ENCODE measurements around the gene DOK5.

Gene DOK5

DNA sequence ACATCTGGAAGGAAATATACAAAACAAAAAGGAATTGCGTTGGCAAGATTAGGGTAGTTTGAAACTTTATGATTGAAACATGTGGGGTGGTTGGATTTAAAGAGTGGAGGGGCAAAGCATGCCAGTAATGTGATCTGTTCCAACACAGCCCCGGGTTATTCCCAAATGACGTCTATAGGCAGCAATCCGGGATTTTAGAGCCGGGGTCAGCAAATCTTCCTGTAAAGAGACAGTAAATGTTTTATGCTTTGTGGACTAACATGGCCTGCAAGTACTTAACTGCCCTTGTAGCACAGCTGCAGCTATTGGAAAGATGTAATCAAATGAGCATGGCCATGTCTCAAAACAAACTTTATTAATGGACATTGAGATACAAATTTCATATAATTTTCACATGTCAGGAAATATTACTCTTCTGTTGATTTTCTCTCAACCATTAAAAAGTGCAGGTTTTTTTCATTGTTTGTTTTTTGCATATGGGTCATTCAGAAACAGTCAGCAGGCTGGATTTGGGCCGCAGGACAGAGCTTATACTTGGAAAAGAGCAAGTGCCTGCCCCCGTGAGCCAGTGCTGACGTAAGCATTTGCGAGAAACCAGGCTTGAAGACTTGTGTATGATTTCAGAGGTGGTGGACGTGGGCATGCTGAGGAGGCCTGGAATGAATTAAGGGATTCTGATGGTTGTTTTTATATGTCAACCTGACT is 136.5 kb downstream of the DOK5 start:
- DNase-seq (ENCODE audit: low read depth, low spot score): no peak

DNA sequence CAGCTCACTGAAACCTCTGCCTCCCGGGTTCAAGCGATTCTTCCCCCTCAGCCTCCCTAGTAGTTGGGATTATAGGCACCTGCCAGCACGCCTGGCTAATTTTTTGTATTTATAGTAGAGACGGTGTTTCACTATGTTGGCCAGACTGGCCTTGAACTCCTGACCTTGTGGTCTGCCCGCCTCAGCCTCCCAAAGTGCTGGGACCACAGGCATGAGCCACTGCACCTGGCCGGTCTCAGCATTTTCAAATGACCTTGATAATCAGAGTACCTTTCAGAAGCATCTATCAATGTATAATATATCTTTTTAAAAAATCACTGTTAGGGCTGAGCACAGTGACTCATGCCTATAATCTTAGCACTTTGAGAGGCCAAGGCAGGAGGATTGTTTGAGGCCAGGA is 143.0 kb downstream of the DOK5 start:
- DNase-seq (ENCODE audit: low read depth, low spot score): no peak

DNA sequence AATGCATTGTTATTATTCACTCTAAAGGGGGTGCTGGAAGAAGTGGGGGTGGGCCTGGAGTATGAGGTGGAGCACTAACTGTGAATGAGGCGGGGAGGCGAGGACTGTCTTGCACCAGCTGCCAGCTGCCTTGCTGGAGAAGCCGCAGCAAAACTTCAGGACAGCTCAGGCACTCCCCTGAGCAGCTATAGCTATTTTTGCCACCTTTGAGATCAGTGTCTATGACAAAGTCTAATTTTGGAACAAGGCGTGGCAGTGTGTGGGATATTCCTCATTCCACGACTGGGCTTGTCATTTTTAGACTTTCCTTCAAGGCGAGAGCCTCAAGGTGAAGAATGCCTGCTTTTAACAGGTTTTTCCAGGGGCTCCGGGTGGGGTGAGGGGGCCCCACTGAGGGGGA is 143.8 kb downstream of the DOK5 start:
- no peak for DNase-seq (ENCODE audit: low read depth, low spot score)

DNA sequence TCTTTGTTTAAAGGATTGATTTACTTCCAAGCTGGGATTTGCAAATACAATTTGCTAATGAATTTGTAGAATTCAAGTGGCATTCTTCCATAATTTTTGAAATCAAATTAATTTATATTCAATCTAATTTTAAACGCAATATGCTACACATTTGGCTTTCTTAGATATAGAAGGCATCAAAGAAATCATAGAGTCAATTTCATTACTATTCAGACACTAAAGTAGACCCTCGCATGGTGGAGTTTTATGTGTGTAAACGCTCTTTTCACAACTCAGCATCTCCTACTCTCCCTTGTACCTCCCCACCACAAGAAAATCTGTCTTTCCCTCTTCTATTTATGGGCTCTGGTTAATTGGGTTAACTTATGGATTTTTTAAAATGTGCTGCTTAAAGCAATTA is 144.3 kb downstream of the DOK5 start:
- DNase-seq (ENCODE audit: low read depth, low spot score): no peak

DNA sequence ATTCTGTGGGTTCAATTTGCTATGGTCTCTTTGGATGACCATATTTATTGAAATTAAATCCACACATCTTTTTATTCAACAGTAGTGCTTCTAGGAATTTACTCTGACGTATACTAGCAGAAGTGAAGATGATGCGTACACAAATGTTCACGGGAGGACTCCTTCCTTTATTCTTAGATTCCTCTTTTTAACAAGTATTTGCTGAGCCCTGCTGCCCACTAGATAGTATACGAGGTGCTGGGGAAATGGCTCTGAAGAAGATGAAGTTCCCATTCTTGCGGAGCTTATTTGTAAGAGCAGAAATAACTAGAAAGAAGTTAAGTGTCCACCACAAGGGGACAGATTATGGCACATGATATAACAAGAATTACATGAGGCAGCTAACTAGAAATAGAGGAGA is 145.2 kb downstream of the DOK5 start:
- no peak for DNase-seq (ENCODE audit: low read depth, low spot score)

DNA sequence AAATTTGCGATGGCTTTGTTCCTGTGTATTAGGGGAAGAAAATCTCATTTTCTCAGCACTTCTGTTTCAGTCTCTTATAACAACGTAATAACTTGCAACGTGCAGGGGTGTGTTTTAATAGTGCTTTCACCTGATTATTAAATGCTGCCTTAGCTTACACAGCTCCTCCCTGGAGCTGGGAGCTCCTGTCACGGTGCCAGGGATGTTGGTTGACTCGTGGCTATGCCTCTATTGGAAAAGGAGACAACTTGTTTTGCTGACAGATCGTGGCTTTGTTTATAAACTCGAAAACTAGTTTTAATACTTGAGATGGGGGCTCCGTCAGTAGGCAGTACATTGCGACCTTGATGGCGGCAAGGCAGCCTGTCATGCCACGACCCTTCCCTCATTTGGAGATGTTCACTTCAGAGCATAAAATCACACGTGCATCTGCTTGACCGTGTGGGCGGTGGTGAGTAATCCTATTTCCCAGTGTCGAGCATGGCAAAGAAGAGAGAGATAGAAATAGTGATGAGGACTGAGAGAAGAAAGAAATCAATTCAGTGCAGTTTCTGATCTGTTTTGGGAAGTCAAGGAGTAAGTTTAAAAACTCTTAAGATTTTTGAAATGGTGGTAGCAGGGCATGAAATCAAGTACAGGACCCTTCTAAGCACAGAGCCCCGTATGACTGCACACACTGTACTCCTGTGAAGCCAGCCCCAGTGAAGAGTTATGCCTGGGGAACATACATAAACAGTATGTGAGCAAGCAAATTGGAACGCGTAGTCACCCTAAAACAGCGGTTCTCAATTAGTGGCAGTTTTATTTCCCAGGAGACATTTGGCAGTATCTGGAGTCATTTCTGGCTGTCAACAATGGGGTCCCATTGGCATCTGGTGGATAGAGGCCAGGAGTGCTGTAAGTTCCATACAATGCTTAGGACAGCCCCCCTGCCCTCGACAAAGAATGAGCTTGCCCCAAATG is 147.2 kb downstream of the DOK5 start:
- DNase-seq (ENCODE audit: low read depth, low spot score): no peak

DNA sequence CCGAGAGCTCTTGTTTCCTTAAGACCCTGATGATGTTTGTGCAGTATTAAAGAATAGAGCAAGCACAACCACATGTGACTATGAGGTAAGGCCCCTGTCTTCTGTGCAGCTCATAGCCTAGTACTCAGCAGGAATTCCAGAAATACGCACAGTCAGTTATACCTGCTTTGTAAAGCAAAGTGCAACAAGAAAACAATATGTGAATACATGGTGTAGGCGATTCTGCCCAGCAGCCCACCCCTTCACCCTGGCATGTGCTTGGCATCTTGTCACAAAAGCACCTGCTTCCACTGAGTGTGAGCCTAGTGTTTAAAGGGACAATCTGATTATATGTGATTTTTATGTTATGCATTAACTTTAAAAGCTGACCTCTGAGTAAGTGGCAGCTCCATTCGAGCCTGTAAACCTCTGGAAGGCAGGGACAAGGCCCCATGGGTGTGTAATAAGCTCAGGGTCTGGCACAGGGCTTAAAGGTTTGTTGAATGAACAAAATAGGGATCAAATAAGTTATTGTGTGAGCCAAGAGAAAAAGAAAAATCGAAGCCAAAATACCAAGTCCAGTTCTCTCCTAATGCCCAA is 148.7 kb downstream of the DOK5 start:
- no peak for DNase-seq (ENCODE audit: low read depth, low spot score)

DNA sequence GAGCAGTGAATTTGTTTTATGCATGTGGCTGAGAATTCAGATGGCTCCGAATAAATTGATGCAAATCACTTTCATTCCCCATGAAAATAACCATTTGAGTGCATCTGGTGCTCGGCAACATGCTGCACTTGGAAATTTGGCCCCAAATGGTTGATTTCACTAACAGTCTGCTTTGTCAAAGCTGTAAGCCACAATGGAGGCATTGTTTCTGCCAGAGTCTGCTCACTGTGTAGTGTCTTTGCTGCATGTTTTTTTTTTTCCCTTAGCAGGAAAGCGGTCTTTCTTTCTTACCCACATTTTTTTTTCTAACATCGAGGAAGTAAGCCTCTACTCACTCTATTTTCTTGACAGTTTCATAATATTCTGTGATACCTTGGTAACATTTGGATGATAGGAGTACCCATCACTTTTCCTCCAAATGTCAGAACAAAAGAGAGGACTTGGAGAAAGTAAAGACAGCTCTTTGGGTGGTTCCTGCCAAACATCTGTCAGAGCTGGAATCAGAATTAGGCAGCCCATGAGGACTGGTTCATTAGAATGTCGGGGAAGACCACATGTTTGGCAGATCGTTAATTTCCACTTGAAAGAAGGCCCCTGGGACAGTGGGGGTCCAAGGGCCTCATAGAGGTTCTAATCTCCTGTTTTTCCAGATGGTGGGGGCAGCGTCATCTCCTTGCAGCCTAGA is 149.5 kb downstream of the DOK5 start:
- no peak for DNase-seq (ENCODE audit: low read depth, low spot score)

DNA sequence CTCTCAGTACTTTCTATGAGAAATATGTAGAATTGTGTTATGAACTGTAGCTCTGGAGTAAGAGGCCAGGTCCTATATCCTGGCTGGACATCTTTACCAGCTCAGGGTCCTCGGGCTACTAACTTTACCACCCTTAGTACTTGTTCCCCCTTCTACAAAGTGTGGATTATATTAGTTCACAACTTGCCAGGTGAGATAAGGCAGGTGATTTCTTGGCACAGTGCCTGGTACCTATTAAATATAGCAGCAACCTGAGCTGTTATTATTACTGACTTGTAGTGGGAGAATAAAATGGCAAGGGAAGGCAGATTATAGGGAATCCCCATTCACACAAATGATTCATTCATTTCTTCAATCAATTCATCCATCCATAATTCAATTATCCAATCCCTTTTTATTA is 150.1 kb downstream of the DOK5 start:
- DNase-seq (ENCODE audit: low read depth, low spot score): no peak

DNA sequence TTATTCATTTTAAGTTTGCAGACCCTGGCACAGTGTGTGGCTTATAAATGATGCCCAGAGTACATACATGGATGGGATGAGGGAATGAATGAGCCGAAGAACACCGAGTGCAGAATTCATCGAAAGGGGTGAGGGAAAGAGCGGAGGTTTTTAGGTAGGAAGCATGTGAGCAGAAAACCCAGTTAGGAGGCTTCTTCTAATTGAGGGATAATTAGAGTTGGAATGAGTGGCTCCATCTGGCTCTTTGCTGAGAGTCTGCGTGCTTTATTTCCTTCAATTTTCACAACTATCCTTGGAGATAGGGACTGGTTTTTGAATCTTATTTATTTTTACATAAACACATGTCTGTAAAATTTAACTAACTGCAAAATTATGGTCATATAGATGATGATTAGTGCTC is 150.7 kb downstream of the DOK5 start:
- DNase-seq (ENCODE audit: low read depth, low spot score): no peak

DNA sequence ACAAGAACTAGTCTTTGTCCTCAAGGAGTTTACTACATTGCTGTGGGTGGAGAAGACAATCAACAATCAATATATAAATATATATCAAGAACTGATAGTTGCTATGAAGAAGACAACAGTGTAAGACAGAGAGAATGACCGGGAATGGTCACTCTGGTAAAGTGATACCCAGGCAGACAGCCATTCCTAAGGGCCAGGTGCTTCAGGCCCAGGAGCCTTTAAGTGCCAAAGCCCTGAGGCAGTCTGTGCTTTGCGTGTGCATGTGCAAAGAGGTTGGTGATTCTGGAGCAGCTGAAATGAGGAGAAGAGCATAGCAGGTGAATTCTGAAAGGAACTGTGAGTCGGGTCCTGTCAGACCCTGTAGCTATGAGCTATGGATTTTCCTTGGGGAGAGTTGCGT is 154.2 kb downstream of the DOK5 start:
- no peak for DNase-seq (ENCODE audit: low read depth, low spot score)

DNA sequence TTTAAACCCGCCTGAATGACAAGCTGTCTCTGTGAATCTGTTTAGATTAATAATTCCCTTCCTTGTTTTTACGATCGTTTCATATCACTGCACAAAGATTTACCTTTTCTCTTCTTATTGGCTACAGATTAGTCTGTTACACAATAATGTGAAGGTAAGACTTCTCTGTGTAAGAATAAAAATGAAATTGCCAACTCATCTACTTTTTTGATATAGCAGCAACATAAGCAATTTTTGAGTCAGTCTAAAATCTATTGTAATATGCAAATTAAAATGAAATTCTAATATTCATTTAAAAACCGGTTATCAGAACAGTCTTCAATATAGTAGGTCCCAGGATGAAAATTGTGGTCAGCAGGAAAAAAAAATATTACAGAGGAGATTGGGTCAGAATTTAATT is 155.2 kb downstream of the DOK5 start:
- DNase-seq (ENCODE audit: low read depth, low spot score): no peak

DNA sequence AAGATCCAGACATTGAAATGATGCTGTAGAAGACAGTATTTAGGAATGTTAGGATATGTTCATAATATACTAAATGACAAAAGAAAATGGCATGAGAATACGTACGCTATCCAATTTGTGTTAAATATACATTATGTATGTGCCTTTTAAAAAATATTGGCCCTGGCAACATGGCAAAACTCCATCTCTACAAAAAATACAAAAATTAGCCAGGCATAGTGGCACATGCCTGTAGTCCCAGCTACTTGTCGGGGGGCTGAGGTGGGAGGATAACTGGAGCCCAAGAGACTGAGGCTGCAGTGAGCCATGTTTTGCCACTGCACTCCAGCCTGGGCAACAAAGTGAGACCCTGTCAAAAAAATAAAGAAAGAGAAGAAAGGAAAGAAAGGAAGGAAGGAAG is 155.7 kb downstream of the DOK5 start:
- DNase-seq (ENCODE audit: low read depth, low spot score): no peak

DNA sequence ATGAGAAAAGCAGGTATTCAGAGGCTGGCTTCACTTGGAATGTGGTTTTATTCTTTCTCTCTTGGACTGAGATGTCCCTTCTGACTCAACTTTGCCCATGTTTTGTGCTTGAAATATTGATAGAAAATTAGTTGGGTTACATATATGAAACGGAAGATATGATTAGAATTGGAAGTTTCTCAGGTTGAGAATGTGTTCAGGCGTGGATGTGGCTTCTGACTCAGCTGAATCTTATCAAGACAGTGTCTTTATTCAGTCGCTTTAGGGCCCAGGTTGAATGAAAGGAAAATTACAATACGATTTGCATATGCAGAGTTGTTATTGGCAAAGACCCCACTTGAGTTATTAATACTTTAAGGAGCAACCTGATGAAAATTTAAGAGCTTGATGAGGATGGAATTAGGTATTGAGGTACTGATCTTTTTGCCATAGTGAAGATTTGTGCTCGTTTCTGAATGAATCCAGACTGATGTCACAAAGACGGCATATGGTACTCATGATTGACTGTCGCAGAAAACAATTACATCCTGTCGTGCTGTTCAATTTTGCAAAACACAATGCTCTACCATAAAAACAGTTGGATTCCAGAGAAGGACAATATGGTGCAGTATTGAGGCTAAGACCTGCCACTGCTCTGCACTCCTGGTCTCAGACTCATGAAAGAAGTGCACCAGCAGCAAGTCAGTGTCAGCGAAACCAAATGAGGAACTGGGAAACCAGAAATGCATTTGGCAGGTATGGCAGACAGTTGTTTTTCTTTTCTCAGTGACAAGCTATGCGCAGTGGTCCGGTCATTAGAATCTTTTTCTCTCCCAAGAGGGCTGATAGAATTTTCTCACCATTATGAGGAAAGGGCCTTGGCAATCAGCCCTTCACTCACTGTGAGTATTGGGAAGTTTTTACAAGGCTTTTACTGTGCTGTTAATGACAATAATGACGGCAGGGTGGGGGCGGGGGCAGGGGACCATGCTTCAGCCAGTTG is 158.3 kb downstream of the DOK5 start:
- DNase-seq (ENCODE audit: low read depth, low spot score): no peak

DNA sequence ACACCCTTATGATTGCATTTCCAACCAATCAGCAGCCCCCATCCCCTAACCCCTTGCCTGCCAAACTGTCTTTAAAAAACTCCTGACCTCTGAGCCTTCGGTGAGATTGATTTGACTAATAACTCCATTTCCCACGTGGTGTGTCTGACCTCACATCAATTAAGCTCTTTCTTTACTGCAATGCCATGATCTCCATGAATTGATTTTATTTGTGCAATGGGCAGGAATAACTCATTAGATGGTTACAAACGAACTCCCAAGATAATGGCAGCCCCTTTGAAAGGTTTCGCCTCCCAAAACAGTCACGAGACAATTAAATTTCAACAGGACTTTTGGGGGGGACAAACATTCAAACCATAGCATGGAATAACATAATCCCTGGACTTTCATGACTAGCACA is 161.2 kb downstream of the DOK5 start:
- no peak for DNase-seq (ENCODE audit: low read depth, low spot score)

DNA sequence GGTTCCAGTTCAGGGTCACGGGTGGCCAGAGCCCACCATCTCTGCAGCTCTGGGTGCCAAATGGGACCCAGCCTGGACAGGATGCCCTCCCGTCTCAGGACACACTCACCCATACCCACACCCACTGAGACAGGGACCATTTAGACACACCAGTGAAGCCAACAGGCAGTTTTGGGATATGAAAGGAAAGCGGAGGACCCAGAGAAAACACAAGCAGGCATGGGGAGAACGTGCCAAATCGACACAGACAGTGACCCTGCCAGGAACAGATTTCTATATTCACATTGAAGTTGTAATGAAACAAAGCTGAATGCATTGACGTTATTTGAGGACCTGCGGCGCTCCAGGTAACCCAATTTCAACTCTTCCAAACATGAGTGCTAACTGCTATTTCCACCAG is 164.5 kb downstream of the DOK5 start:
- DNase-seq (ENCODE audit: low read depth, low spot score): no peak

DNA sequence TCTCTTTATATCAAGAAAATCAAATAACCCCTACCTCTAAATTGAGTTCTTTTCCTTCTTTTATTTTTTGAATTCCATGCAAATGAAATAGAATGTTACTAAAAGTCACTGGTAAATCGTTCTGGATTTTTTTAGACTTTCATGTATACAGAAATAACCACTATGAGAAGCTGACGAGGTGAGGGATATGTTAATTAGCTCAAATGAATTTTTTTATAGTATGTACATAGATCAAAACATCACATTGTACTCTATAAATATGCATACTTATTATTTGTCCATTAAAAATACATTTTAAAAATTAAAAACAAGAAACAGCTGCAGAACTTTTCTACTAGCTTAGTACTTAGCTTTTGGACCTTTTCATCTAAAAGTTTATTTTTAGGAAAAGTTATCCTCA is 165.4 kb downstream of the DOK5 start:
- no peak for DNase-seq (ENCODE audit: low read depth, low spot score)

DNA sequence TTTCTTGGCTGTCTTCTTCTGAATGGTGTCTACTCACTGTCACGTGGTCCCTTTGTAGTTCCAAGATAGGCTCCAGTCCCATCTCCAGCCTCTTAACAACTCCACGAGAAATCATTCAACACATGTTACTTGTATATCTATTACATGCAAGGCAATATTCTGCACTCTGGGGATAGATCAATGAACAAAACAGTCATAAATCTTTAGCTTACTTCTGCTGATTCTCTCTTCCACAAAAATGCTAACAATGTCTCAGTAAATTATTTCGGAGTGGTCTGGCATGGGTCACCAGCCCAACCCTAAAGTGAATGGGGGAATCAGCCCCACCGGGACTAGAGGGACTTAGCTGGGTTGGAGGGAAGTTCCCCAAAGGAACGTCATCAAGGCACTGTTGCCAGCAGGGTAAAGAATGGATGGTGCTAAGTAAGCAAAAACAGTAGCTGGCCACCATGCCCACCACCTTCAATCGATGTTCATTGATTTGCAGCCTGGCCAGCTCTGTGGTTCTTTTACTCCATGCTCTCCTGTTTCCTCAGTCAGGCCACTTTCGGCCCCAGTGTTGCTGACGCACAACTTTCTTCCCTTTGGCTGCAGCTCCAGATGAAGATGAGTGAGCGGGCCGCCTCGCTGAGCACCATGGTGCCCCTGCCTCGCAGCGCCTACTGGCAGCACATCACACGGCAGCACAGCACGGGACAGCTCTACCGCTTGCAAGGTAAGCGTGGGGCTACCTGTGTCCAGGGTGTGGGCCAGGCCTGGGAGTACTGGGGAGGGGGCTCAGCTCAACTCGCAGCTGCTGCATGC is 167.7 kb downstream of the DOK5 start:
- DNase-seq (ENCODE audit: low read depth, low spot score): no peak

DNA sequence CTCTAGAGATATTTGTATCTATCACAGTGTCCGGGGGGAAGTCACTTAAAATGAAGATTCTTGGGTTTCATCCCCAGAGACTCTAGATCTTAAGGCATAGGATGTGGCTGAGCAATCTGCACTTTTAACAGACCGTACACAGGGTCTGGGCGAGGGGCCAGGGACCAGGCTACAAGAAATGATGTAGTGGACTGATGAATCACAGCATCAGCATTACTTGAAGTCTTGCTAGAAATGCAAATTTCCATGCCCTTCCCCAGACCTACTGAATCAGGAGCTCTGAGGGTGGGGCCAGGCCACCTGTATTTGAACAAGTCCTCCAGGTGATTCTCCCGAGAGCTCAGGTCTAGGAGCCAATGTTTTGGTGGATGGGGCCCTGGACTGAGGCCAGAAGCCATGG is 168.4 kb downstream of the DOK5 start:
- no peak for DNase-seq (ENCODE audit: low read depth, low spot score)
